ENCODE results near the gene AP3B1.

GRCh38 chr5:78280261-78280660, 14.2 kb downstream of the AP3B1 start:
- no peak for TF ChIP-seq POLR2A (IDR thresholded peaks at IDR 0.05)
- no peak for TF ChIP-seq CTCF (IDR thresholded peaks at IDR 0.05)

Measured in Peyer's patch (tissue), 4 donors.